IgD-negative memory B cell (primary cell): ENCODE measurements around the gene EIF1B. TPM values are rescaled to one million over a fixed set of nuclear protein-coding genes. Genes with fewer than 3 reads are reported as not detected.

Source experiments
- H3K27ac Mint-ChIP-seq, 3 donors: one replicate each; pipeline ENCODE4 v1.8.0; 2020 to 2022; ENCODE audit warnings: mild to moderate bottlenecking in 3 of 3, mixed read lengths in 3 of 3, moderate library complexity in 1 of 3
- H3K27me3 Mint-ChIP-seq: one replicate; pipeline ENCODE4 v1.8.0; 2021; ENCODE audit warnings: mixed read lengths
- H3K36me3 Mint-ChIP-seq: one replicate; pipeline ENCODE4 v1.8.0; 2020; ENCODE audit warnings: mild to moderate bottlenecking, mixed read lengths
- H3K4me1 Mint-ChIP-seq, 3 donors: one replicate each; pipeline ENCODE4 v1.8.0; 2020 to 2022; ENCODE audit warnings: mixed read lengths in 3 of 3, mild to moderate bottlenecking in 1 of 3
- H3K4me3 Mint-ChIP-seq, 4 donors: one replicate each; pipeline ENCODE4 v1.8.0; 2020 to 2022; ENCODE audit warnings: mild to moderate bottlenecking in 4 of 4, mixed read lengths in 4 of 4, moderate library complexity in 3 of 4
- H3K9me3 Mint-ChIP-seq, 3 donors: one replicate each; pipeline ENCODE4 v1.8.0; 2020 to 2021; ENCODE audit warnings: mixed read lengths in 3 of 3, mild to moderate bottlenecking in 1 of 3
- polyA plus RNA-seq: library from polyadenylated mRNA; unstranded; fragments of 300-500 nt; fragmentation: Illumina TruSeq; gene quantifications from one replicate; pipeline ENCODE4 v1.2.3, GENCODE V29; 2021

EIF1B gene
- polyA plus RNA-seq, 1 donor from 2014 or later, result 84.0 TPM

GRCh38 chr3:40323946-40324345, 14.4 kb downstream of the EIF1B start:
- no peaks in the 10 kb centered on the region for H3K9me3 Mint-ChIP-seq
- peaks cover 4 to 7% (median 7%) of the 10 kb centered on the region in 3 donors for H3K4me1 Mint-ChIP-seq
- H3K27me3 Mint-ChIP-seq, result peaks cover 8% of the 10 kb centered on the region
- H3K27ac Mint-ChIP-seq, result no peak overlapping the region
- no peaks in the 10 kb centered on the region for H3K36me3 Mint-ChIP-seq
- H3K4me3 Mint-ChIP-seq, result no peak overlapping the region

GRCh38 chr3:40324621-40325020, 15.1 kb downstream of the EIF1B start:
- peaks cover 8% of the 10 kb centered on the region for H3K27me3 Mint-ChIP-seq
- no peak overlapping the region for H3K27ac Mint-ChIP-seq
- H3K9me3 Mint-ChIP-seq, result no peaks in the 10 kb centered on the region
- H3K4me1 Mint-ChIP-seq, result peaks cover 4 to 7% (median 7%) of the 10 kb centered on the region in 3 donors
- H3K4me3 Mint-ChIP-seq, result no peak overlapping the region
- no peaks in the 10 kb centered on the region for H3K36me3 Mint-ChIP-seq

- H3K27me3 Mint-ChIP-seq, result peaks cover 8% of the 10 kb centered on the region
- no peak overlapping the region for H3K27ac Mint-ChIP-seq
Measured at GRCh38 chr3:40325465-40325864, 16.0 kb downstream of the EIF1B start.

GRCh38 chr3:40328374-40328773, 18.9 kb downstream of the EIF1B start:
- Mint-ChIP-seq H3K27ac (no peak overlapping the region), H3K27me3 (peaks cover 16% of the 10 kb centered on the region), H3K9me3 (no peaks in the 10 kb centered on the region), H3K36me3 (no peaks in the 10 kb centered on the region), H3K4me1 (peaks cover 4 to 11% (median 7%) of the 10 kb centered on the region in 3 donors), H3K4me3 (no peak overlapping the region)

More at GRCh38 chr3:40325465-40325864, 16.0 kb downstream of the EIF1B start:
- Mint-ChIP-seq H3K36me3 (no peaks in the 10 kb centered on the region), H3K4me1 (peaks cover 4 to 7% (median 7%) of the 10 kb centered on the region in 3 donors), H3K4me3 (no peak overlapping the region), H3K9me3 (no peaks in the 10 kb centered on the region)

GRCh38 chr3:40329071-40329470, 19.6 kb downstream of the EIF1B start:
- H3K27ac Mint-ChIP-seq, result no peak overlapping the region
- H3K36me3 Mint-ChIP-seq, result no peaks in the 10 kb centered on the region

GRCh38 chr3:40332684-40333083, 23.2 kb downstream of the EIF1B start:
- Mint-ChIP-seq H3K9me3 (no peaks in the 10 kb centered on the region), H3K4me3 (no peak overlapping the region), H3K27me3 (peaks cover 11% of the 10 kb centered on the region), H3K4me1 (peaks cover 0 to 4% (median 2%) of the 10 kb centered on the region in 3 donors), H3K27ac (no peak overlapping the region), H3K36me3 (peaks cover 1% of the 10 kb centered on the region)

More at GRCh38 chr3:40329071-40329470, 19.6 kb downstream of the EIF1B start:
- no peaks in the 10 kb centered on the region for H3K9me3 Mint-ChIP-seq
- H3K4me1 Mint-ChIP-seq, result peaks cover 4 to 11% (median 7%) of the 10 kb centered on the region in 3 donors
- H3K27me3 Mint-ChIP-seq, result peaks cover 16% of the 10 kb centered on the region
- no peak overlapping the region for H3K4me3 Mint-ChIP-seq

GRCh38 chr3:40333416-40333815, 23.9 kb downstream of the EIF1B start:
- no peak overlapping the region for H3K27ac Mint-ChIP-seq

GRCh38 chr3:40333852-40334251, 24.3 kb downstream of the EIF1B start:
- peaks cover 1% of the 10 kb centered on the region for H3K36me3 Mint-ChIP-seq
- H3K4me1 Mint-ChIP-seq, result peaks cover 0 to 4% (median 0%) of the 10 kb centered on the region in 3 donors
- H3K4me3 Mint-ChIP-seq, result no peak overlapping the region
- no peaks in the 10 kb centered on the region for H3K9me3 Mint-ChIP-seq
- no peak overlapping the region for H3K27ac Mint-ChIP-seq
- peaks cover 11% of the 10 kb centered on the region for H3K27me3 Mint-ChIP-seq

More at GRCh38 chr3:40333416-40333815, 23.9 kb downstream of the EIF1B start:
- Mint-ChIP-seq H3K4me3 (no peak overlapping the region), H3K36me3 (peaks cover 1% of the 10 kb centered on the region), H3K27me3 (peaks cover 11% of the 10 kb centered on the region), H3K4me1 (peaks cover 0 to 4% (median 0%) of the 10 kb centered on the region in 3 donors), H3K9me3 (no peaks in the 10 kb centered on the region)

- H3K36me3 Mint-ChIP-seq, result peaks cover 4% of the 10 kb centered on the region
- H3K4me1 Mint-ChIP-seq, result peaks cover 0 to 4% (median 0%) of the 10 kb centered on the region in 3 donors
- no peak overlapping the region for H3K4me3 Mint-ChIP-seq
- H3K27ac Mint-ChIP-seq, result no peak overlapping the region
- peaks cover 12% of the 10 kb centered on the region for H3K27me3 Mint-ChIP-seq
- no peaks in the 10 kb centered on the region for H3K9me3 Mint-ChIP-seq
Measured at GRCh38 chr3:40336101-40336500, 26.6 kb downstream of the EIF1B start.

- no peak overlapping the region for H3K27ac Mint-ChIP-seq
- H3K4me1 Mint-ChIP-seq, result peaks cover 0 to 4% (median 0%) of the 10 kb centered on the region in 3 donors
- H3K27me3 Mint-ChIP-seq, result peaks cover 12% of the 10 kb centered on the region
- H3K4me3 Mint-ChIP-seq, result no peak overlapping the region
- peaks cover 4% of the 10 kb centered on the region for H3K36me3 Mint-ChIP-seq
- no peaks in the 10 kb centered on the region for H3K9me3 Mint-ChIP-seq
Measured at GRCh38 chr3:40336511-40337135, 27.1 kb downstream of the EIF1B start.

GRCh38 chr3:40337136-40338108, 27.9 kb downstream of the EIF1B start:
- Mint-ChIP-seq H3K27ac (no peak overlapping the region), H3K4me1 (peaks cover 0 to 3% (median 0%) of the 10 kb centered on the region in 3 donors), H3K9me3 (peaks cover 0 to 2% (median 0%) of the 10 kb centered on the region in 3 donors), H3K4me3 (no peak overlapping the region), H3K36me3 (peaks cover 4% of the 10 kb centered on the region), H3K27me3 (peaks cover 12% of the 10 kb centered on the region)

- Mint-ChIP-seq H3K4me3 (no peak overlapping the region), H3K36me3 (peaks cover 5% of the 10 kb centered on the region), H3K27ac (no peak overlapping the region), H3K9me3 (peaks cover 0 to 2% (median 0%) of the 10 kb centered on the region in 3 donors), H3K27me3 (peaks cover 3% of the 10 kb centered on the region), H3K4me1 (no peaks in the 10 kb centered on the region)
Measured at GRCh38 chr3:40339871-40340270, 30.4 kb downstream of the EIF1B start.

GRCh38 chr3:40340541-40341170, 31.1 kb downstream of the EIF1B start:
- peaks cover 3% of the 10 kb centered on the region for H3K27me3 Mint-ChIP-seq
- H3K9me3 Mint-ChIP-seq, result peaks cover 0 to 2% (median 0%) of the 10 kb centered on the region in 3 donors
- no peaks in the 10 kb centered on the region for H3K4me1 Mint-ChIP-seq
- peaks cover 5% of the 10 kb centered on the region for H3K36me3 Mint-ChIP-seq
- no peak overlapping the region for H3K4me3 Mint-ChIP-seq
- no peak overlapping the region for H3K27ac Mint-ChIP-seq

GRCh38 chr3:40341671-40342070, 32.2 kb downstream of the EIF1B start:
- peaks cover 5% of the 10 kb centered on the region for H3K36me3 Mint-ChIP-seq
- no peak overlapping the region for H3K27ac Mint-ChIP-seq
- no peak overlapping the region for H3K4me3 Mint-ChIP-seq
- peaks cover 2% of the 10 kb centered on the region for H3K27me3 Mint-ChIP-seq
- H3K9me3 Mint-ChIP-seq, result peaks cover 0 to 2% (median 0%) of the 10 kb centered on the region in 3 donors
- H3K4me1 Mint-ChIP-seq, result no peaks in the 10 kb centered on the region

GRCh38 chr3:40350529-40350928, 41.0 kb downstream of the EIF1B start:
- H3K27ac Mint-ChIP-seq, result no peak overlapping the region
- peaks cover 3 to 15% (median 6%) of the 10 kb centered on the region in 3 donors for H3K9me3 Mint-ChIP-seq
- no peaks in the 10 kb centered on the region for H3K4me1 Mint-ChIP-seq
- H3K4me3 Mint-ChIP-seq, result no peak overlapping the region
- H3K27me3 Mint-ChIP-seq, result peaks cover 3% of the 10 kb centered on the region
- no peaks in the 10 kb centered on the region for H3K36me3 Mint-ChIP-seq
